ENCODE results near the gene CCDC171. TPM values are rescaled to one million over a fixed set of nuclear protein-coding genes. Genes with fewer than 3 reads are reported as not detected.

Gene CCDC171
- total RNA-seq, 1 donor from 2014 or later: 2.9 TPM

GRCh38 chr9:16022228-16022627 is 469.4 kb downstream of the CCDC171 start:
- Histone ChIP-seq H3K27me3 (no peaks in the 10 kb centered on the region), H3K4me1 (no peaks in the 10 kb centered on the region), H3K36me3 (no peaks in the 10 kb centered on the region), H3K4me3 (no peak overlapping the region), H3K27ac (no peak overlapping the region), H3K9me3 (peaks cover 15% of the 10 kb centered on the region)
- intact Hi-C loops (cut with DNase I): no loop called here
- TF ChIP-seq POLR2AphosphoS5 (IDR thresholded peaks at IDR 0.05; ENCODE audit: insufficient read depth in 1 of 2, low read depth in 1 of 2) (no peak), POLR2A (IDR thresholded peaks at IDR 0.05) (no peak)
- TF ChIP-seq, protein P1, sequence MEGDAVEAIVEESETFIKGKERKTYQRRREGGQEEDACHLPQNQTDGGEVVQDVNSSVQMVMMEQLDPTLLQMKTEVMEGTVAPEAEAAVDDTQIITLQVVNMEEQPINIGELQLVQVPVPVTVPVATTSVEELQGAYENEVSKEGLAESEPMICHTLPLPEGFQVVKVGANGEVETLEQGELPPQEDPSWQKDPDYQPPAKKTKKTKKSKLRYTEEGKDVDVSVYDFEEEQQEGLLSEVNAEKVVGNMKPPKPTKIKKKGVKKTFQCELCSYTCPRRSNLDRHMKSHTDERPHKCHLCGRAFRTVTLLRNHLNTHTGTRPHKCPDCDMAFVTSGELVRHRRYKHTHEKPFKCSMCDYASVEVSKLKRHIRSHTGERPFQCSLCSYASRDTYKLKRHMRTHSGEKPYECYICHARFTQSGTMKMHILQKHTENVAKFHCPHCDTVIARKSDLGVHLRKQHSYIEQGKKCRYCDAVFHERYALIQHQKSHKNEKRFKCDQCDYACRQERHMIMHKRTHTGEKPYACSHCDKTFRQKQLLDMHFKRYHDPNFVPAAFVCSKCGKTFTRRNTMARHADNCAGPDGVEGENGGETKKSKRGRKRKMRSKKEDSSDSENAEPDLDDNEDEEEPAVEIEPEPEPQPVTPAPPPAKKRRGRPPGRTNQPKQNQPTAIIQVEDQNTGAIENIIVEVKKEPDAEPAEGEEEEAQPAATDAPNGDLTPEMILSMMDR (IDR thresholded peaks at IDR 0.05): no peak
- no peak for DNase-seq (ENCODE audit: extremely low spot score in 2 of 2)

DNA sequence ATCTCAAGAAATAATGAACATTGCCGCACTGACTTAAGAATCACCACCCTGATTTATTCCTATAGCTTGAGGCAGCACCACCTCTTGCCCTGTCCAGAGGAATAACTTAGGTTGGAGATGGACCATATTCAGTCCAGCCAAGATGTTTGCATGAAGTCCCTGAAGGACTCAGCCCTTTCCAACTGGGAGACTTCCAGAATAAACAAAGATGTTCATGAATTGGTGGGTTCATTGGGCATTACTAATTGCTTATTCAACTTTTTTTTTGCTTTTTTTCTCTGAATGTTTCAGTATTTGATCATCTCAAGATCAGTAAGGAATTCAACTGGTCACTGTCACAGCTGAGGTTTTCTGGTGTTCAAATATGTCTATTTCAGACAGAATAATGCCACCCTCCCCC is 470.6 kb downstream of the CCDC171 start:
- Histone ChIP-seq H3K9me3 (peaks cover 6% of the 10 kb centered on the region), H3K27ac (no peak overlapping the region), H3K36me3 (no peaks in the 10 kb centered on the region), H3K4me1 (no peaks in the 10 kb centered on the region), H3K27me3 (no peaks in the 10 kb centered on the region), H3K4me3 (no peak overlapping the region)
- TF ChIP-seq, protein P1 (IDR thresholded peaks at IDR 0.05): no peak
- TF ChIP-seq POLR2AphosphoS5 (IDR thresholded peaks at IDR 0.05; ENCODE audit: insufficient read depth in 1 of 2, low read depth in 1 of 2) (no peak), POLR2A (IDR thresholded peaks at IDR 0.05) (no peak)
- no peak for DNase-seq (ENCODE audit: extremely low spot score in 2 of 2)
- intact Hi-C loops (cut with DNase I): no loop called here

Small RNA genes lying within 50 kb of the gene (small RNA-seq; reads per million reads assigned to genes)
- gene AL513423.1 (not detected), gene HMGN2P16 (not detected), gene RN7SL98P (not detected), gene RNU6-14P (not detected), gene RNU6-246P (not detected)

Other genes with a start within 250 kb of the CCDC171 start
- 13.3 TPM for gene TTC39B, start 245.8 kb upstream of the CCDC171 start, total RNA-seq
- 22.6 TPM for gene SNAPC3, start 130.2 kb upstream of the CCDC171 start, total RNA-seq
- gene PSIP1, start 42.1 kb upstream of the CCDC171 start, total RNA-seq: 63.8 TPM